GM23338 (cell line): ENCODE data around the gene FUT4. TPM values are rescaled to one million over a fixed set of nuclear protein-coding genes. Genes with fewer than 3 reads are reported as not detected.

Experiments used
- ATAC-seq: fragments of 200-7000 bp; cut with Tn5 transposase; 3 replicates; pipeline ENCODE4 v1.9.1; 2020
- DNase-seq: peaks from one replicate; pipeline ENCODE4 v3.0.0-alpha.2; 2015; ENCODE audit warnings: low spot score
- H2AFZ ChIP-seq: fragments of 200-600 bp; sonication (generic); 2 replicates; pipeline ENCODE4 v1.8.0; 2016; ENCODE audit warnings: antibody characterized with exemption, mild to moderate bottlenecking, moderate library complexity
- H3F3A ChIP-seq: fragments of 200-600 bp; sonication (generic); replicated peaks from 2 replicates; pipeline ENCODE4 v1.8.0; 2017; ENCODE audit warnings: antibody characterized with exemption, mixed run types, low read depth
- H3K27ac ChIP-seq: fragments of 200-600 bp; sonication (generic); 2 replicates; pipeline ENCODE4 v1.6.1; 2016; ENCODE audit warnings: low read depth
- H3K27me3 ChIP-seq: fragments of 200-600 bp; sonication (generic); 2 replicates; pipeline ENCODE4 v1.8.0; 2016; ENCODE audit warnings: mild to moderate bottlenecking, mixed run types, moderate library complexity; ENCODE audit not compliant: insufficient read depth
- H3K36me3 ChIP-seq: fragments of 200-600 bp; sonication (generic); 2 replicates; pipeline ENCODE4 v1.8.0; 2016; ENCODE audit warnings: mild to moderate bottlenecking; ENCODE audit not compliant: insufficient read depth
- H3K4me1 ChIP-seq: fragments of 200-600 bp; sonication (generic); 2 replicates; pipeline ENCODE4 v1.8.0; 2016; ENCODE audit warnings: mild to moderate bottlenecking, moderate library complexity; ENCODE audit not compliant: insufficient read depth
- H3K4me2 ChIP-seq: fragments of 200-600 bp; sonication (generic); 2 replicates; pipeline ENCODE4 v1.7.1; 2017; ENCODE audit warnings: mixed run types
- H3K4me3 ChIP-seq: fragments of 200-600 bp; sonication (generic); 2 replicates; pipeline ENCODE4 v1.6.1; 2016; ENCODE audit warnings: mixed run types
- H3K79me2 ChIP-seq: fragments of 200-600 bp; sonication (generic); replicated peaks from 2 replicates; pipeline ENCODE4 v1.8.0; 2017; ENCODE audit warnings: mild to moderate bottlenecking; ENCODE audit not compliant: insufficient read depth
- H3K9me2 ChIP-seq: fragments of 200-600 bp; sonication (generic); 2 replicates; pipeline ENCODE4 v1.8.0; 2017; ENCODE audit not compliant: insufficient read depth
- H4K20me1 ChIP-seq: fragments of 200-600 bp; sonication (generic); replicated peaks from 2 replicates; pipeline ENCODE4 v1.8.0; 2017; ENCODE audit warnings: mild to moderate bottlenecking; ENCODE audit not compliant: insufficient read depth
- H3K27ac Mint-ChIP-seq: 2 replicates; pipeline ENCODE4 v1.8.0; 2020; ENCODE audit warnings: inconsistent platforms, mild to moderate bottlenecking, moderate library complexity, mixed read lengths
- H3K27me3 Mint-ChIP-seq: 3 replicates; pipeline ENCODE4 v1.8.0; 2022; ENCODE audit warnings: low read depth, mild to moderate bottlenecking, moderate library complexity, mixed read lengths, inconsistent platforms; ENCODE audit not compliant: insufficient read depth, poor library complexity
- H3K36me3 Mint-ChIP-seq: 3 replicates; pipeline ENCODE4 v1.8.0; 2021; ENCODE audit warnings: low read depth, mild to moderate bottlenecking, inconsistent platforms, moderate library complexity, mixed read lengths
- H3K4me1 Mint-ChIP-seq: 3 replicates; pipeline ENCODE4 v1.8.0; 2020; ENCODE audit warnings: mild to moderate bottlenecking, inconsistent platforms, mixed read lengths
- H3K4me3 Mint-ChIP-seq: 3 replicates; pipeline ENCODE4 v1.8.0; 2021; ENCODE audit warnings: moderate library complexity, mild to moderate bottlenecking, inconsistent platforms, mixed read lengths
- H3K9me3 Mint-ChIP-seq: 3 replicates; pipeline ENCODE4 v1.8.0; 2020; ENCODE audit warnings: moderate library complexity, mild to moderate bottlenecking, inconsistent platforms, mixed read lengths
- CREB1 ChIP-seq: fragments of 250-450 bp; sonication (Bioruptor Pico); IDR thresholded peaks from 2 replicates; pipeline ENCODE4 v1.5.0; 2020; ENCODE audit warnings: low read depth, mild to moderate bottlenecking, moderate library complexity
- EZH2 ChIP-seq: fragments of 200-600 bp; sonication (generic); IDR thresholded peaks from one replicate; pipeline ENCODE4 v1.8.0; 2017; ENCODE audit warnings: antibody characterized with exemption, mild to moderate bottlenecking, low read depth; ENCODE audit not compliant: unreplicated experiment
- EZH2phosphoT487 ChIP-seq: fragments of 200-600 bp; sonication (generic); IDR thresholded peaks from one replicate; pipeline ENCODE4 v1.8.1; 2018; ENCODE audit warnings: antibody characterized with exemption; ENCODE audit not compliant: unreplicated experiment
- JUNB ChIP-seq: IDR thresholded peaks from one replicate; pipeline ENCODE4 v1.6.1; 2016; ENCODE audit warnings: antibody characterized with exemption; ENCODE audit not compliant: unreplicated experiment
- NANOG ChIP-seq: IDR thresholded peaks from 2 replicates; pipeline ENCODE4 v1.6.1; 2016; ENCODE audit warnings: antibody characterized with exemption, borderline replicate concordance
- POLR2AphosphoS5 ChIP-seq: IDR thresholded peaks from 2 replicates; pipeline ENCODE4 v1.6.1; 2016; ENCODE audit warnings: antibody characterized with exemption, low read depth
- STAT1 ChIP-seq: IDR thresholded peaks from one replicate; pipeline ENCODE4 v1.6.1; 2016; ENCODE audit warnings: antibody characterized with exemption; ENCODE audit not compliant: unreplicated experiment
- ZNF114 ChIP-seq: fragments of 250-450 bp; sonication (Bioruptor Pico); IDR thresholded peaks from 2 replicates; pipeline ENCODE4 v1.5.0; 2020; ENCODE audit warnings: mild to moderate bottlenecking, moderate library complexity
- ZNF331 ChIP-seq: fragments of 250-450 bp; sonication (Bioruptor Pico); IDR thresholded peaks from 2 replicates; pipeline ENCODE4 v1.5.0; 2020; ENCODE audit warnings: low read depth, mild to moderate bottlenecking, moderate library complexity
- polyA plus RNA-seq: library from polyadenylated mRNA; unstranded; fragments of >200 nt; fragmentation: Nextera tagmentation; extraction: Ambion mirVana; gene quantifications from 2 replicates; pipeline ENCODE4 v1.2.1, GENCODE V29; 2016
- total RNA-seq: library from RNA; depleted of rRNA; stranded (reverse); fragments of >200 nt; shearing (Covaris generic); gene quantifications from 2 replicates; pipeline ENCODE4 v1.2.3, GENCODE V29; 2014
- TF ChIP-seq, protein P1 (sequence below): fragments of 250-450 bp; sonication (Bioruptor Pico); IDR thresholded peaks from 2 replicates; pipeline ENCODE4 v1.5.0; 2020; ENCODE audit warnings: mild to moderate bottlenecking, moderate library complexity
- TF ChIP-seq, protein P2 (sequence below): IDR thresholded peaks from 2 replicates; pipeline ENCODE4 v1.6.1; 2016; ENCODE audit warnings: antibody characterized with exemption
- TF ChIP-seq, protein P3 (sequence below): IDR thresholded peaks from one replicate; pipeline ENCODE4 v1.6.1; 2018; ENCODE audit warnings: antibody characterized with exemption; ENCODE audit not compliant: unreplicated experiment
- TF ChIP-seq, protein P4 (sequence below), 2 experiments: fragments of 200-600 bp in 1 of 2; sonication (generic) in 1 of 2; conservative IDR thresholded peaks; 2 replicates each; pipeline versions ENCODE4 v1.5.1 to v1.6.1; 2016 to 2017; ENCODE audit warnings: antibody characterized with exemption in 2 of 2, low read depth in 2 of 2, mild to moderate bottlenecking in 2 of 2, moderate library complexity in 1 of 2

The FUT4 gene
- total and polyA plus RNA-seq, 2 experiments from 2014 or later, result 2.4 to 7.4 TPM

DNA sequence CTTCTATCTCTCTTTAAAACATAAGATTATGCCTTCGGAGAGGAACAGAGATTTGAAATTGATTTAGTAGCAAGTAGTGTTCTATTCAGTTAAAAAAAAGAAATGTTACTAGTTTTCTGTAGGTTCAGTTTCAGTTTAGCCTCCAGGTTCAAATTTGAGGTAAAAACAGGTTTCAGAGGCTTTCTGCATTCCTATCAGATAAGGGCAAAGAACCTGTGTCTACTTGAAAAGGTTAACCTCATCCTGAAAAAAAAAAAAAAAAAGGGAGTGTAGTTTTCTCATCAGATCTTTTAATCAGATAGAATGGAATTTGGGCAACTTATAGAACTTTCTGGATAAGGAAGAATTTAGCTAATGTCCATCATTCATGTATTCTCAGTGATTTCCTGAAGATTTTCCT lies 19.4 kb upstream of the FUT4 start:
- no peaks in the 10 kb centered on the region for H3F3A ChIP-seq
- Mint-ChIP-seq H3K9me3 (no peaks in the 10 kb centered on the region), H3K27ac (no peak overlapping the region), H3K4me1 (no peaks in the 10 kb centered on the region), H3K27me3 (peaks cover 5% of the 10 kb centered on the region), H3K4me3 (no peak overlapping the region), H3K36me3 (no peaks in the 10 kb centered on the region)
- H4K20me1 ChIP-seq, result no peaks in the 10 kb centered on the region
- H3K36me3 ChIP-seq, result no peaks in the 10 kb centered on the region
- no peaks in the 10 kb centered on the region for H3K4me1 ChIP-seq
- H3K27me3 ChIP-seq, result no peaks in the 10 kb centered on the region; the same call in 1 of the 2 replicates
- H2AFZ ChIP-seq, result no peak overlapping the region
- ATAC-seq (no peak), DNase-seq (no peak)
- no peaks in the 10 kb centered on the region for H3K9me2 ChIP-seq
- H3K4me3 ChIP-seq, result no peak overlapping the region
- H3K27ac ChIP-seq, result no peak overlapping the region
- H3K79me2 ChIP-seq, result no peaks in the 10 kb centered on the region
- TF ChIP-seq CREB1 (CRISPR knock-in tag) (no peak), ZNF331 (CRISPR knock-in tag) (no peak), POLR2AphosphoS5 (no peak), EZH2 (no peak), EZH2phosphoT487 (no peak), JUNB (no peak), ZNF114 (CRISPR knock-in tag) (no peak), STAT1 (no peak), NANOG (no peak)
- TF ChIP-seq, protein P1, sequence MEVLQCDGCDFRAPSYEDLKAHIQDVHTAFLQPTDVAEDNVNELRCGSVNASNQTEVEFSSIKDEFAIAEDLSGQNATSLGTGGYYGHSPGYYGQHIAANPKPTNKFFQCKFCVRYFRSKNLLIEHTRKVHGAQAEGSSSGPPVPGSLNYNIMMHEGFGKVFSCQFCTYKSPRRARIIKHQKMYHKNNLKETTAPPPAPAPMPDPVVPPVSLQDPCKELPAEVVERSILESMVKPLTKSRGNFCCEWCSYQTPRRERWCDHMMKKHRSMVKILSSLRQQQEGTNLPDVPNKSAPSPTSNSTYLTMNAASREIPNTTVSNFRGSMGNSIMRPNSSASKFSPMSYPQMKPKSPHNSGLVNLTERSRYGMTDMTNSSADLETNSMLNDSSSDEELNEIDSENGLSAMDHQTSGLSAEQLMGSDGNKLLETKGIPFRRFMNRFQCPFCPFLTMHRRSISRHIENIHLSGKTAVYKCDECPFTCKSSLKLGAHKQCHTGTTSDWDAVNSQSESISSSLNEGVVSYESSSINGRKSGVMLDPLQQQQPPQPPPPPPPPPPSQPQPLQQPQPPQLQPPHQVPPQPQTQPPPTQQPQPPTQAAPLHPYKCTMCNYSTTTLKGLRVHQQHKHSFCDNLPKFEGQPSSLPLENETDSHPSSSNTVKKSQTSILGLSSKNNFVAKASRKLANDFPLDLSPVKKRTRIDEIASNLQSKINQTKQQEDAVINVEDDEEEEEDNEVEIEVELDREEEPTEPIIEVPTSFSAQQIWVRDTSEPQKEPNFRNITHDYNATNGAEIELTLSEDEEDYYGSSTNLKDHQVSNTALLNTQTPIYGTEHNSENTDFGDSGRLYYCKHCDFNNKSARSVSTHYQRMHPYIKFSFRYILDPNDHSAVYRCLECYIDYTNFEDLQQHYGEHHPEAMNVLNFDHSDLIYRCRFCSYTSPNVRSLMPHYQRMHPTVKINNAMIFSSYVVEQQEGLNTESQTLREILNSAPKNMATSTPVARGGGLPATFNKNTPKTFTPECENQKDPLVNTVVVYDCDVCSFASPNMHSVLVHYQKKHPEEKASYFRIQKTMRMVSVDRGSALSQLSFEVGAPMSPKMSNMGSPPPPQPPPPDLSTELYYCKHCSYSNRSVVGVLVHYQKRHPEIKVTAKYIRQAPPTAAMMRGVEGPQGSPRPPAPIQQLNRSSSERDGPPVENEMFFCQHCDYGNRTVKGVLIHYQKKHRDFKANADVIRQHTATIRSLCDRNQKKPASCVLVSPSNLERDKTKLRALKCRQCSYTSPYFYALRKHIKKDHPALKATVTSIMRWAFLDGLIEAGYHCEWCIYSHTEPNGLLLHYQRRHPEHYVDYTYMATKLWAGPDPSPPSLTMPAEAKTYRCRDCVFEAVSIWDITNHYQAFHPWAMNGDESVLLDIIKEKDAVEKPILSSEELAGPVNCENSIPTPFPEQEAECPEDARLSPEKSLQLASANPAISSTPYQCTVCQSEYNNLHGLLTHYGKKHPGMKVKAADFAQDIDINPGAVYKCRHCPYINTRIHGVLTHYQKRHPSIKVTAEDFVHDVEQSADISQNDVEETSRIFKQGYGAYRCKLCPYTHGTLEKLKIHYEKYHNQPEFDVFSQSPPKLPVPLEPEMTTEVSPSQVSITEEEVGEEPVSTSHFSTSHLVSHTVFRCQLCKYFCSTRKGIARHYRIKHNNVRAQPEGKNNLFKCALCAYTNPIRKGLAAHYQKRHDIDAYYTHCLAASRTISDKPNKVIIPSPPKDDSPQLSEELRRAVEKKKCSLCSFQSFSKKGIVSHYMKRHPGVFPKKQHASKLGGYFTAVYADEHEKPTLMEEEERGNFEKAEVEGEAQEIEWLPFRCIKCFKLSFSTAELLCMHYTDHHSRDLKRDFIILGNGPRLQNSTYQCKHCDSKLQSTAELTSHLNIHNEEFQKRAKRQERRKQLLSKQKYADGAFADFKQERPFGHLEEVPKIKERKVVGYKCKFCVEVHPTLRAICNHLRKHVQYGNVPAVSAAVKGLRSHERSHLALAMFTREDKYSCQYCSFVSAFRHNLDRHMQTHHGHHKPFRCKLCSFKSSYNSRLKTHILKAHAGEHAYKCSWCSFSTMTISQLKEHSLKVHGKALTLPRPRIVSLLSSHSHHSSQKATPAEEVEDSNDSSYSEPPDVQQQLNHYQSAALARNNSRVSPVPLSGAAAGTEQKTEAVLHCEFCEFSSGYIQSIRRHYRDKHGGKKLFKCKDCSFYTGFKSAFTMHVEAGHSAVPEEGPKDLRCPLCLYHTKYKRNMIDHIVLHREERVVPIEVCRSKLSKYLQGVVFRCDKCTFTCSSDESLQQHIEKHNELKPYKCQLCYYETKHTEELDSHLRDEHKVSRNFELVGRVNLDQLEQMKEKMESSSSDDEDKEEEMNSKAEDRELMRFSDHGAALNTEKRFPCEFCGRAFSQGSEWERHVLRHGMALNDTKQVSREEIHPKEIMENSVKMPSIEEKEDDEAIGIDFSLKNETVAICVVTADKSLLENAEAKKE (CRISPR knock-in tag), result no peak
- TF ChIP-seq, protein P2, sequence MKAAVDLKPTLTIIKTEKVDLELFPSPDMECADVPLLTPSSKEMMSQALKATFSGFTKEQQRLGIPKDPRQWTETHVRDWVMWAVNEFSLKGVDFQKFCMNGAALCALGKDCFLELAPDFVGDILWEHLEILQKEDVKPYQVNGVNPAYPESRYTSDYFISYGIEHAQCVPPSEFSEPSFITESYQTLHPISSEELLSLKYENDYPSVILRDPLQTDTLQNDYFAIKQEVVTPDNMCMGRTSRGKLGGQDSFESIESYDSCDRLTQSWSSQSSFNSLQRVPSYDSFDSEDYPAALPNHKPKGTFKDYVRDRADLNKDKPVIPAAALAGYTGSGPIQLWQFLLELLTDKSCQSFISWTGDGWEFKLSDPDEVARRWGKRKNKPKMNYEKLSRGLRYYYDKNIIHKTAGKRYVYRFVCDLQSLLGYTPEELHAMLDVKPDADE, result no peak
- TF ChIP-seq, protein P3, sequence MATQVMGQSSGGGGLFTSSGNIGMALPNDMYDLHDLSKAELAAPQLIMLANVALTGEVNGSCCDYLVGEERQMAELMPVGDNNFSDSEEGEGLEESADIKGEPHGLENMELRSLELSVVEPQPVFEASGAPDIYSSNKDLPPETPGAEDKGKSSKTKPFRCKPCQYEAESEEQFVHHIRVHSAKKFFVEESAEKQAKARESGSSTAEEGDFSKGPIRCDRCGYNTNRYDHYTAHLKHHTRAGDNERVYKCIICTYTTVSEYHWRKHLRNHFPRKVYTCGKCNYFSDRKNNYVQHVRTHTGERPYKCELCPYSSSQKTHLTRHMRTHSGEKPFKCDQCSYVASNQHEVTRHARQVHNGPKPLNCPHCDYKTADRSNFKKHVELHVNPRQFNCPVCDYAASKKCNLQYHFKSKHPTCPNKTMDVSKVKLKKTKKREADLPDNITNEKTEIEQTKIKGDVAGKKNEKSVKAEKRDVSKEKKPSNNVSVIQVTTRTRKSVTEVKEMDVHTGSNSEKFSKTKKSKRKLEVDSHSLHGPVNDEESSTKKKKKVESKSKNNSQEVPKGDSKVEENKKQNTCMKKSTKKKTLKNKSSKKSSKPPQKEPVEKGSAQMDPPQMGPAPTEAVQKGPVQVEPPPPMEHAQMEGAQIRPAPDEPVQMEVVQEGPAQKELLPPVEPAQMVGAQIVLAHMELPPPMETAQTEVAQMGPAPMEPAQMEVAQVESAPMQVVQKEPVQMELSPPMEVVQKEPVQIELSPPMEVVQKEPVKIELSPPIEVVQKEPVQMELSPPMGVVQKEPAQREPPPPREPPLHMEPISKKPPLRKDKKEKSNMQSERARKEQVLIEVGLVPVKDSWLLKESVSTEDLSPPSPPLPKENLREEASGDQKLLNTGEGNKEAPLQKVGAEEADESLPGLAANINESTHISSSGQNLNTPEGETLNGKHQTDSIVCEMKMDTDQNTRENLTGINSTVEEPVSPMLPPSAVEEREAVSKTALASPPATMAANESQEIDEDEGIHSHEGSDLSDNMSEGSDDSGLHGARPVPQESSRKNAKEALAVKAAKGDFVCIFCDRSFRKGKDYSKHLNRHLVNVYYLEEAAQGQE, result no peak
- TF ChIP-seq, protein P4, sequence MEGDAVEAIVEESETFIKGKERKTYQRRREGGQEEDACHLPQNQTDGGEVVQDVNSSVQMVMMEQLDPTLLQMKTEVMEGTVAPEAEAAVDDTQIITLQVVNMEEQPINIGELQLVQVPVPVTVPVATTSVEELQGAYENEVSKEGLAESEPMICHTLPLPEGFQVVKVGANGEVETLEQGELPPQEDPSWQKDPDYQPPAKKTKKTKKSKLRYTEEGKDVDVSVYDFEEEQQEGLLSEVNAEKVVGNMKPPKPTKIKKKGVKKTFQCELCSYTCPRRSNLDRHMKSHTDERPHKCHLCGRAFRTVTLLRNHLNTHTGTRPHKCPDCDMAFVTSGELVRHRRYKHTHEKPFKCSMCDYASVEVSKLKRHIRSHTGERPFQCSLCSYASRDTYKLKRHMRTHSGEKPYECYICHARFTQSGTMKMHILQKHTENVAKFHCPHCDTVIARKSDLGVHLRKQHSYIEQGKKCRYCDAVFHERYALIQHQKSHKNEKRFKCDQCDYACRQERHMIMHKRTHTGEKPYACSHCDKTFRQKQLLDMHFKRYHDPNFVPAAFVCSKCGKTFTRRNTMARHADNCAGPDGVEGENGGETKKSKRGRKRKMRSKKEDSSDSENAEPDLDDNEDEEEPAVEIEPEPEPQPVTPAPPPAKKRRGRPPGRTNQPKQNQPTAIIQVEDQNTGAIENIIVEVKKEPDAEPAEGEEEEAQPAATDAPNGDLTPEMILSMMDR (conservative IDR thresholded peaks at IDR 0.05; ENCODE audit: low read depth in 2 of 2), result no peak
- H3K4me2 ChIP-seq, result no peak overlapping the region
